Measurements from ENCODE around the gene GPN2. TPM values are rescaled to one million over a fixed set of nuclear protein-coding genes. Genes with fewer than 3 reads are reported as not detected.

GPN2 gene
- total and polyA plus RNA-seq, 9 of the 15 experiments (the other 6 are each of a cell fraction or from before 2014, with no cell fraction given) = 9.9 to 58.8 (median 20.4) TPM

DNA sequence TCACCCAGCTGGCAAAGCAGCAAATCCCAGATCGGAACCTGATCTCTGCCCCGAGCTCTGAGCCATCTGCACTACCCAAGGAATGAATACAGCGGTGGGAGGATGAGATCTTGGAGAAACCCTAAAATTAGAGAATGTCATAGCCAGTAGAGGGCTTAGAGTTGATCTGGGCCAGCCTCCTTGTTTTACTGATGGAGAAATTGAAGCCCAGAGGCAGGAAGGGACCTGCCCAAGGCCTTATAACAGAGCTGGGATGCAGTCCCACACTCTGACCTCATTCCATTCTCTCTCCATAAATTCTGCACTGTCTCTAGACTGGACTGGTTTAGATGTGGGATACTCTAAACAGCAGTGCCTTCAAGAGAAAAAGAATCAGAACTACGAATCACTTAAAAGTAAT is 31.9 kb downstream of the GPN2 start (continued):
- TF ChIP-seq PHB (CRISPR knock-in tag; IDR thresholded peaks at IDR 0.05) (no peak), RBFOX2 (IDR thresholded peaks at IDR 0.05; ENCODE audit: low read depth, low read length) (no peak), EWSR1 (IDR thresholded peaks at IDR 0.05; ENCODE audit: borderline replicate concordance, low read depth, partially characterized antibody) (no peak), YY1 (IDR thresholded peaks at IDR 0.05; ENCODE audit: borderline replicate concordance in 1 of 3, control insufficient read depth in 1 of 3, extremely low read depth in 1 of 3, insufficient read depth in 3 of 3, insufficient read length in 1 of 3, insufficient replicate concordance in 2 of 3, low read depth in 1 of 3, low read length in 2 of 3) (no peak), RBM22 (IDR thresholded peaks at IDR 0.05; ENCODE audit: low read depth, low read length, poor library complexity, severe bottlenecking) (no peak), ZNF785 (CRISPR knock-in tag; IDR thresholded peaks at IDR 0.05) (no peak)
- TF ChIP-seq, protein P1, sequence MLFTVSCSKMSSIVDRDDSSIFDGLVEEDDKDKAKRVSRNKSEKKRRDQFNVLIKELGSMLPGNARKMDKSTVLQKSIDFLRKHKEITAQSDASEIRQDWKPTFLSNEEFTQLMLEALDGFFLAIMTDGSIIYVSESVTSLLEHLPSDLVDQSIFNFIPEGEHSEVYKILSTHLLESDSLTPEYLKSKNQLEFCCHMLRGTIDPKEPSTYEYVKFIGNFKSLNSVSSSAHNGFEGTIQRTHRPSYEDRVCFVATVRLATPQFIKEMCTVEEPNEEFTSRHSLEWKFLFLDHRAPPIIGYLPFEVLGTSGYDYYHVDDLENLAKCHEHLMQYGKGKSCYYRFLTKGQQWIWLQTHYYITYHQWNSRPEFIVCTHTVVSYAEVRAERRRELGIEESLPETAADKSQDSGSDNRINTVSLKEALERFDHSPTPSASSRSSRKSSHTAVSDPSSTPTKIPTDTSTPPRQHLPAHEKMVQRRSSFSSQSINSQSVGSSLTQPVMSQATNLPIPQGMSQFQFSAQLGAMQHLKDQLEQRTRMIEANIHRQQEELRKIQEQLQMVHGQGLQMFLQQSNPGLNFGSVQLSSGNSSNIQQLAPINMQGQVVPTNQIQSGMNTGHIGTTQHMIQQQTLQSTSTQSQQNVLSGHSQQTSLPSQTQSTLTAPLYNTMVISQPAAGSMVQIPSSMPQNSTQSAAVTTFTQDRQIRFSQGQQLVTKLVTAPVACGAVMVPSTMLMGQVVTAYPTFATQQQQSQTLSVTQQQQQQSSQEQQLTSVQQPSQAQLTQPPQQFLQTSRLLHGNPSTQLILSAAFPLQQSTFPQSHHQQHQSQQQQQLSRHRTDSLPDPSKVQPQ (CRISPR knock-in tag; IDR thresholded peaks at IDR 0.05; ENCODE audit: borderline replicate concordance) = no peak

Data from K562 (cell line).